Natural killer cell (primary cell): ENCODE data around the gene SLC25A20. TPM values are rescaled to one million over a fixed set of nuclear protein-coding genes. Genes with fewer than 3 reads are reported as not detected.

Experiments
- ATAC-seq, 3 donors: fragments of 150-1000 bp in 2 of 3; fragments of 200-7000 bp in 1 of 3; cut with Tn5 transposase; 1 replicate in 1 of 3; 2 replicates in 2 of 3; pipeline ENCODE4 v1.10.0; 2021; ENCODE audit warnings: mild to moderate bottlenecking in 2 of 3, moderate library complexity in 2 of 3
- DNase-seq, 2 donors: peaks; one replicate each; pipeline versions ENCODE4 v3.0.0 to v3.0.0-alpha.2; 2013 to 2021; ENCODE audit warnings: mixed read lengths in 1 of 2
- H3K27ac ChIP-seq: one replicate; pipeline ENCODE4 v1.5.1; 2013; ENCODE audit warnings: mild to moderate bottlenecking, low read length
- H3K27me3 ChIP-seq: one replicate; pipeline ENCODE4 v1.6.1; 2013; ENCODE audit warnings: low read length; ENCODE audit not compliant: control insufficient read depth, insufficient read depth
- H3K36me3 ChIP-seq: one replicate; pipeline ENCODE4 v1.6.1; 2013; ENCODE audit warnings: low read length; ENCODE audit not compliant: control insufficient read depth, insufficient read depth
- H3K4me1 ChIP-seq: one replicate; pipeline ENCODE4 v1.6.1; 2013; ENCODE audit warnings: low read length; ENCODE audit not compliant: control insufficient read depth, insufficient read depth
- H3K4me3 ChIP-seq: one replicate; pipeline ENCODE4 v1.5.1; 2013; ENCODE audit warnings: low read length
- H3K9me3 ChIP-seq: one replicate; pipeline ENCODE4 v1.6.1; 2013; ENCODE audit warnings: low read length; ENCODE audit not compliant: control insufficient read depth, insufficient read depth
- H3K27ac Mint-ChIP-seq, 2 donors: one replicate each; pipeline ENCODE4 v1.8.0; 2022; ENCODE audit warnings: mild to moderate bottlenecking in 2 of 2, mixed read lengths in 2 of 2, moderate library complexity in 1 of 2
- H3K27me3 Mint-ChIP-seq, 2 donors: one replicate each; pipeline ENCODE4 v1.8.0; 2022; ENCODE audit warnings: low read depth in 2 of 2, mixed read lengths in 2 of 2
- H3K36me3 Mint-ChIP-seq: one replicate; pipeline ENCODE4 v1.8.0; 2022; ENCODE audit warnings: mixed read lengths
- H3K4me1 Mint-ChIP-seq, 2 donors: one replicate each; pipeline ENCODE4 v1.8.0; 2022; ENCODE audit warnings: mixed read lengths in 2 of 2
- H3K4me3 Mint-ChIP-seq: one replicate; pipeline ENCODE4 v1.8.0; 2022; ENCODE audit warnings: mild to moderate bottlenecking, moderate library complexity, mixed read lengths
- H3K9me3 Mint-ChIP-seq, 2 donors: one replicate each; pipeline ENCODE4 v1.8.0; 2022; ENCODE audit warnings: mixed read lengths in 2 of 2
- WGBS: methylation state at CpG from one replicate; pipeline ENCODE4 v1.1.7; 2013; ENCODE audit warnings: missing lambda C conversion rate; ENCODE audit not compliant: insufficient coverage; 5-methylcytosine and 5-hydroxymethylcytosine counted together
- intact Hi-C: fragments of 100-400 bp; cut with micrococcal nuclease; formaldehyde crosslinking; loops from one replicate; pipeline ENCODE4 v1.14.2; 2022
- total RNA-seq, 4 donors: library from RNA; stranded (reverse); fragments of 120-200 nt in 1 of 4; gene quantifications; one replicate each; pipeline versions ENCODE4 v1.2.3 to v1.2.4, GENCODE V29; 2013 to 2022
- TF ChIP-seq, protein P1 (sequence below): fragments of 200-600 bp; IDR thresholded peaks from one replicate; pipeline ENCODE4 v1.8.0; 2022; ENCODE audit warnings: antibody characterized with exemption

Gene SLC25A20
- total RNA-seq, 3 donors from 2014 or later (not counting 1 experiment from before 2014, with no cell fraction given) = 29.5 to 64.0 (median 48.3) TPM

DNA sequence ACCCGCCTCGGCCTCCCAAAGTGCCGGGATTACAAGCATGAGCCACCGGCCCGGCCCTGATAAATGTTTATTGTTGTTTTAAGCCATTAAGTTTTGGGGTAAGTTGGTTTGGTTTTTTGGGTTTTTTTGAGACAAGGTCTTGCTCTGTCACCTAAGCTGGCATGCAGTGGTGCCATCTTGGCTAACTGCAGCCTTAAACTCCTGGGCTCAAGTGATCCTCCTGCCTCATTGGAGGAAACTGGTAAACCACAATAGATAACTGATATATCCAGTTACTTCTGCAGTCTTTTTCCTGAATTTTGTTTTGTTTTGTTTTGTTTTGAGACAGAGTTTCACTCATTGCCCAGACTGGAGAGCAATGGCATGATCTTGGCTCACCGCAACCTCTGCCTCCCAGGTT is 4.2 kb downstream of the SLC25A20 start:
- H3K27me3 ChIP-seq = no peaks in the 10 kb centered on the region
- TF ChIP-seq, protein P1, sequence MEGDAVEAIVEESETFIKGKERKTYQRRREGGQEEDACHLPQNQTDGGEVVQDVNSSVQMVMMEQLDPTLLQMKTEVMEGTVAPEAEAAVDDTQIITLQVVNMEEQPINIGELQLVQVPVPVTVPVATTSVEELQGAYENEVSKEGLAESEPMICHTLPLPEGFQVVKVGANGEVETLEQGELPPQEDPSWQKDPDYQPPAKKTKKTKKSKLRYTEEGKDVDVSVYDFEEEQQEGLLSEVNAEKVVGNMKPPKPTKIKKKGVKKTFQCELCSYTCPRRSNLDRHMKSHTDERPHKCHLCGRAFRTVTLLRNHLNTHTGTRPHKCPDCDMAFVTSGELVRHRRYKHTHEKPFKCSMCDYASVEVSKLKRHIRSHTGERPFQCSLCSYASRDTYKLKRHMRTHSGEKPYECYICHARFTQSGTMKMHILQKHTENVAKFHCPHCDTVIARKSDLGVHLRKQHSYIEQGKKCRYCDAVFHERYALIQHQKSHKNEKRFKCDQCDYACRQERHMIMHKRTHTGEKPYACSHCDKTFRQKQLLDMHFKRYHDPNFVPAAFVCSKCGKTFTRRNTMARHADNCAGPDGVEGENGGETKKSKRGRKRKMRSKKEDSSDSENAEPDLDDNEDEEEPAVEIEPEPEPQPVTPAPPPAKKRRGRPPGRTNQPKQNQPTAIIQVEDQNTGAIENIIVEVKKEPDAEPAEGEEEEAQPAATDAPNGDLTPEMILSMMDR = no peak

DNA sequence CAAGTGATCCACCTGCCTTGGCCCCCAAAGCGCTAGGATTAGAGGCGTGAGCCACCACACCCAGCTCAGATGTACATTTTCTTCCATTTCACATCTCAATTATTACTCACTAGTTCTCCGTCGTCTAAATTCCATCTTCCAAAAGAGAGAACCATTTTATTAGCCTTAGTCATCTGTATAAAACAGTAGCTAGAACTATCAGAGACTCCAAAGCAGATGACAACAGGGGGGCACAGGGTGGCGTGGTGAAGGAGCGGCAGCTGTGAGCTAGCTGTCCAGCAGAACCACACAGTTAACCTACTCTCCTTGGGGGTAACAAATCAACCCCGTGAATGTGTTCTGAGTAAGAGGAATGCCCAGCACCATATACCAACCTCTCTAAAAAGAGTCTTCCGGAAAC is 7.1 kb downstream of the SLC25A20 start:
- no peaks in the 10 kb centered on the region for H3K9me3 ChIP-seq
- H3K4me3 ChIP-seq = no peak overlapping the region
- no peak overlapping the region for H3K27ac ChIP-seq
- no peaks in the 10 kb centered on the region for H3K27me3 ChIP-seq
- Mint-ChIP-seq H3K9me3 (no peaks in the 10 kb centered on the region), H3K27ac (peak overlapping the region in 1 of 2 donors; percentile 40), H3K36me3 (peaks cover 6% of the 10 kb centered on the region), H3K27me3 (no peaks in the 10 kb centered on the region), H3K4me3 (no peak overlapping the region), H3K4me1 (peaks cover 27 to 30% of the 10 kb centered on the region in 2 donors)
- intact Hi-C loops = no loop called here
- H3K36me3 ChIP-seq = peaks cover 22% of the 10 kb centered on the region
- TF ChIP-seq, protein P1 = no peak
- ATAC-seq (no peak), DNase-seq (no peak)
- 95% methylated on average over 7 of the region's 8 CpGs for WGBS
- peaks cover 6% of the 10 kb centered on the region for H3K4me1 ChIP-seq

More for the DNA sequence above, 4.2 kb downstream of the SLC25A20 start:
- peaks cover 6% of the 10 kb centered on the region for H3K36me3 Mint-ChIP-seq
- H3K9me3 Mint-ChIP-seq = no peaks in the 10 kb centered on the region
- H3K27me3 Mint-ChIP-seq = no peaks in the 10 kb centered on the region
- WGBS = 100% methylated on average over 6 of the region's 6 CpGs
- DNase-seq (no peak), ATAC-seq (no peak)
- peaks cover 47 to 48% of the 10 kb centered on the region in 2 donors for H3K4me1 Mint-ChIP-seq
- H3K4me3 Mint-ChIP-seq = no peak overlapping the region
- intact Hi-C loops = no loop called here
- H3K9me3 ChIP-seq = no peaks in the 10 kb centered on the region
- H3K27ac Mint-ChIP-seq = peak overlapping the region in 1 of 2 donors; percentile 36
- no peak overlapping the region for H3K4me3 ChIP-seq
- no peak overlapping the region for H3K27ac ChIP-seq
- H3K36me3 ChIP-seq = peaks cover 14% of the 10 kb centered on the region
- H3K4me1 ChIP-seq = peaks cover 35% of the 10 kb centered on the region

DNA sequence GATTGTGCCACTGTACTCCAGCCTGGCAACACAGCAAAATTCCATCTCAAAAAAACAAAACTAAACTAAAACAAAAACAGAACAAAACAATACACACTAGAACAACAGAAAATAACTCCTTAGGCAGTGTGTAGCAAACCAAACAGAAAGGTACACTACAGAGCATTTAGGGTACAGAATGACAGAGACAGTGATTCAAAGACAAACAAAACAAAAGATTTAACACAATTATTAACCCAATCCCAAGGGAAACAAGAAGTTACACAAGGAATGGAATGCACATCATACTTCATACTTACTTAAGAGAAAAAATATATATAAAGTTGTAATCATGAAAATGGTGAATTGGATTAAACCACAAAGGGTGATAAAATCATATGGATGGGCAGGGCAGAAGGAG is 12.9 kb downstream of the SLC25A20 start:
- H3K27ac Mint-ChIP-seq = peak overlapping the region in 1 of 2 donors; percentile 75
- DNase-seq = no peak
- no peaks in the 10 kb centered on the region for H3K27me3 Mint-ChIP-seq
- peaks cover 32% of the 10 kb centered on the region for H3K36me3 ChIP-seq
- H3K4me1 ChIP-seq = no peaks in the 10 kb centered on the region
- no peak for ATAC-seq
- no peak overlapping the region for H3K27ac ChIP-seq
- H3K4me3 Mint-ChIP-seq = no peak overlapping the region
- H3K27me3 ChIP-seq = no peaks in the 10 kb centered on the region
- H3K36me3 Mint-ChIP-seq = peaks cover 10% of the 10 kb centered on the region
- intact Hi-C loops = no loop called here
- no peak overlapping the region for H3K4me3 ChIP-seq
- peaks cover 37 to 39% of the 10 kb centered on the region in 2 donors for H3K4me1 Mint-ChIP-seq
- H3K9me3 Mint-ChIP-seq = no peaks in the 10 kb centered on the region
- H3K9me3 ChIP-seq = no peaks in the 10 kb centered on the region
- TF ChIP-seq, protein P1 = no peak

DNA sequence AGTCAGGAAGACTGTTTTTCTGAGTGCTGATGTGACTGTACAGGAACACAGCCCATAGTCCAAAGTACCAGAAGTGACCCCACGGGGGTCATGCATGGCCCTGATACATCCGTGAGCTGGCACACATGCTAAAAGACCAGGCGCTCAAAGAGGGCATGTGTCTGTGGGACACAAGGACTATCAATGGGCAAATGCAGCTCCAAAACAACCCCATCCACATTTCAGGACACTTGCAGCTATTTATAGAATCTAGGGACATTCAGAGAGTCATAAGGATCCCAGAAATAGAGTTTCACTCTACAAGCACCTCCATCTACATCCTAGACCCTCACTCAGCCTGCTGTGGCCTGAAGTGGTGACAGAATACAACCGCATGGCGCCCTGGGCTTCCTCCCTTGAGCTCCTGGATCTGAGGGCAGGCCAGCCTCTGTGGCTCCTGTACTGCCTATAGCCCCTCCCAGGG is 17.0 kb downstream of the SLC25A20 start:
- H3K4me1 ChIP-seq = peaks cover 4% of the 10 kb centered on the region
- no peak overlapping the region for H3K4me3 Mint-ChIP-seq
- intact Hi-C loops = no loop called here
- no peaks in the 10 kb centered on the region for H3K27me3 ChIP-seq
- 100% methylated on average over 5 of the region's 5 CpGs for WGBS
- H3K9me3 ChIP-seq = no peaks in the 10 kb centered on the region
- H3K27ac ChIP-seq = no peak overlapping the region
- no peak for DNase-seq
- H3K9me3 Mint-ChIP-seq = no peaks in the 10 kb centered on the region
- no peak for ATAC-seq
- H3K36me3 ChIP-seq = peaks cover 28% of the 10 kb centered on the region
- H3K27ac Mint-ChIP-seq = peak overlapping the region; percentile 45 to 55
- TF ChIP-seq, protein P1 = no peak
- H3K36me3 Mint-ChIP-seq = peaks cover 10% of the 10 kb centered on the region
- no peak overlapping the region for H3K4me3 ChIP-seq
- peaks cover 26 to 29% of the 10 kb centered on the region in 2 donors for H3K4me1 Mint-ChIP-seq
- H3K27me3 Mint-ChIP-seq = no peaks in the 10 kb centered on the region
